ENCODE data around the gene KBTBD12. TPM values are rescaled to one million over a fixed set of nuclear protein-coding genes. Genes with fewer than 3 reads are reported as not detected.

The KBTBD12 gene
- total and polyA plus RNA-seq, 10 of the 15 experiments (the other 5 are each of a cell fraction or from before 2014, with no cell fraction given): 0.01 to 0.11 TPM; not detected in 8

DNA sequence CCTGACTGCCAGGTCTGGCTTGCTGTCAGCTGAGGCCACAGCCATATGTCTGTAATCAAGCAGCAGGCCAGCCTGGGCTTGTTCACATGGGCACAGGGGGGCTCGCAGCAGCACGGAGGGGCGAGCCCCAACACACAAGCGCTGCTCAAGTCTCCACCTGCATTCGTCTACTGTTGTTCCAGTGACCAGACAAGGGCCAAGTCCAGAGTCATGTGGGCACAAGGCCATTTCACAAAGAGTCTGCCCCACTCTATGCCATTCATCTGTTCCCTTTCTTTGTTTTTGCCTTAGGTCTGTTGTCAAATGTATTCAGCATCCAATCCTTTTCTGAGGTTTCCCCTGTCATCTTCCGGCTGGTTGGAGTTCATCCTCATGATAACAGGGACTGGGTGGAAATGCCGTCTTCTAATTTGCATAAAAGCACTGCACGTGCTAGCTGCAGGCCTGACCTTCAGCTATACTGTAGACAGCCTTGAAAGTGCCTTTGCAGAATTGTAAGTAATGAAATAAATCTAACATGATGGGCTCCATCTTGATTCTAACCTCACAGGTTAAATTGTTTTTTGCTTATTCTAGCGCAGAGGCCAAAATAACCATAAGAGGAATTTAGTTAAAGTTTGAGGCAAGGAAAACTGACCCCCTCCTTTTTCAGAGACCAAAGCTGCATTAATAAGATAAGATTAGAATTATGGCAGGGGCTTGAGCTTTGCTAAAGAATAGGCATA is 28.6 kb upstream of the KBTBD12 start:
- peaks cover 20% of the 10 kb centered on the region for H3K9me3 ChIP-seq (replicated peaks; ENCODE audit: control insufficient read depth, insufficient read depth, low read length)
- no peaks in the 10 kb centered on the region for H4K20me1 ChIP-seq (ENCODE audit: control insufficient read depth, insufficient read depth)
- no peak for TF ChIP-seq ATF7 (IDR thresholded peaks at IDR 0.05; ENCODE audit: low read depth)
- no peak for TF ChIP-seq CBX3 (IDR thresholded peaks at IDR 0.05; ENCODE audit: borderline replicate concordance, low read depth)
- no peak for TF ChIP-seq CHD4 (IDR thresholded peaks at IDR 0.05)
- TF ChIP-seq SMAD5 (IDR thresholded peaks at IDR 0.05; ENCODE audit: low read depth): no peak
- no peak for TF ChIP-seq KDM1A (IDR thresholded peaks at IDR 0.05; ENCODE audit: borderline replicate concordance)
- TF ChIP-seq SUZ12 (IDR thresholded peaks at IDR 0.05; ENCODE audit: unreplicated experiment): no peak
- TF ChIP-seq POLR2A (IDR thresholded peaks at IDR 0.05; ENCODE audit: low read depth, low read length): no peak
- TF ChIP-seq ZNF24 (IDR thresholded peaks at IDR 0.05): no peak
- TF ChIP-seq, protein P1, sequence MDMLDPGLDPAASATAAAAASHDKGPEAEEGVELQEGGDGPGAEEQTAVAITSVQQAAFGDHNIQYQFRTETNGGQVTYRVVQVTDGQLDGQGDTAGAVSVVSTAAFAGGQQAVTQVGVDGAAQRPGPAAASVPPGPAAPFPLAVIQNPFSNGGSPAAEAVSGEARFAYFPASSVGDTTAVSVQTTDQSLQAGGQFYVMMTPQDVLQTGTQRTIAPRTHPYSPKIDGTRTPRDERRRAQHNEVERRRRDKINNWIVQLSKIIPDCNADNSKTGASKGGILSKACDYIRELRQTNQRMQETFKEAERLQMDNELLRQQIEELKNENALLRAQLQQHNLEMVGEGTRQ (IDR thresholded peaks at IDR 0.05; ENCODE audit: borderline replicate concordance, low read depth, low read length): no peak
- no peak for TF ChIP-seq TARDBP (IDR thresholded peaks at IDR 0.05; ENCODE audit: borderline replicate concordance)
- TF ChIP-seq, protein P2, sequence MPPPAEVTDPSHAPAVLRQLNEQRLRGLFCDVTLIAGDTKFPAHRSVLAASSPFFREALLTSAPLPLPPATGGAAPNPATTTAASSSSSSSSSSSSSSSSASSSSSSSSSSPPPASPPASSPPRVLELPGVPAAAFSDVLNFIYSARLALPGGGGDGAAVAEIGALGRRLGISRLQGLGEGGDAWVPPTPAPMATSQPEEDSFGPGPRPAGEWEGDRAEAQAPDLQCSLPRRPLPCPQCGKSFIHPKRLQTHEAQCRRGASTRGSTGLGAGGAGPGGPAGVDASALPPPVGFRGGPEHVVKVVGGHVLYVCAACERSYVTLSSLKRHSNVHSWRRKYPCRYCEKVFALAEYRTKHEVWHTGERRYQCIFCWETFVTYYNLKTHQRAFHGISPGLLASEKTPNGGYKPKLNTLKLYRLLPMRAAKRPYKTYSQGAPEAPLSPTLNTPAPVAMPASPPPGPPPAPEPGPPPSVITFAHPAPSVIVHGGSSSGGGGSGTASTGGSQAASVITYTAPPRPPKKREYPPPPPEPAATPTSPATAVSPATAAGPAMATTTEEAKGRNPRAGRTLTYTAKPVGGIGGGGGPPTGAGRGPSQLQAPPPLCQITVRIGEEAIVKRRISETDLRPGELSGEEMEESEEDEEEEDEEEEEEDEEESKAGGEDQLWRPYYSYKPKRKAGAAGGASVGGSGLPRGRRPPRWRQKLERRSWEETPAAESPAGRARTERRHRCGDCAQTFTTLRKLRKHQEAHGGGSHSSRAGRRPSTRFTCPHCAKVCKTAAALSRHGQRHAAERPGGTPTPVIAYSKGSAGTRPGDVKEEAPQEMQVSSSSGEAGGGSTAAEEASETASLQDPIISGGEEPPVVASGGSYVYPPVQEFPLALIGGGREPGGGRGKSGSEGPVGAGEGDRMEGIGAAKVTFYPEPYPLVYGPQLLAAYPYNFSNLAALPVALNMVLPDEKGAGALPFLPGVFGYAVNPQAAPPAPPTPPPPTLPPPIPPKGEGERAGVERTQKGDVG (CRISPR knock-in tag; IDR thresholded peaks at IDR 0.05): no peak
- no peak for TF ChIP-seq TCF12 (IDR thresholded peaks at IDR 0.05; ENCODE audit: low read depth, low read length)
- TF ChIP-seq BHLHE40 (IDR thresholded peaks at IDR 0.05; ENCODE audit: borderline replicate concordance in 1 of 2, low read depth in 2 of 2, low read length in 1 of 2): no peak
- no peak for TF ChIP-seq NFYA (IDR thresholded peaks at IDR 0.05; ENCODE audit: borderline replicate concordance, low read depth, low read length)
- TF ChIP-seq NFIC (IDR thresholded peaks at IDR 0.05; ENCODE audit: low read depth, low read length): no peak
- TF ChIP-seq CHD2 (IDR thresholded peaks at IDR 0.05; ENCODE audit: borderline replicate concordance, low read depth, low read length): no peak
- POLR2A ChIA-PET: no interaction called here
- H3K9ac ChIP-seq (ENCODE audit: control insufficient read depth, insufficient read depth, low read length): no peak overlapping the region
- RAD21 ChIA-PET (ENCODE audit: unreplicated experiment): interaction anchor here (1.3 kb wide), 1 partner anchor 253 kb away, joined by 3 read pairs; no protein-coding TSS in a partner anchor
- intact Hi-C loops (cut with micrococcal nuclease; ENCODE audit: unreplicated experiment) (no loop called here), in situ Hi-C loops (cut with MboI) (no loop called here)
- no peaks in the 10 kb centered on the region for H3K36me3 ChIP-seq (ENCODE audit: control insufficient read depth in 2 of 2, insufficient read depth in 2 of 2, low read length in 1 of 2)
- no peak overlapping the region for H3K4me3 ChIP-seq
- SMC1A ChIA-PET (ENCODE audit: uncharacterized antibody, unreplicated experiment): interaction anchor here (1.8 kb wide), 1 partner anchor 75 kb away, joined by 5 read pairs; no protein-coding TSS in a partner anchor
- ATAC-seq (no peak), DNase-seq (ENCODE audit: low read depth, low spot score) (no peak), FAIRE-seq (no peak)
- peaks cover 3% of the 10 kb centered on the region; the same call in 1 of the 2 replicates for H3K4me1 ChIP-seq (ENCODE audit: control insufficient read depth, insufficient read depth, low read length)
- no peak overlapping the region for H3K27ac ChIP-seq (ENCODE audit: control insufficient read depth, insufficient read depth)
- no TSS peak for BruUV-seq (replicated peaks)
- no peak overlapping the region for H2AFZ ChIP-seq (ENCODE audit: control insufficient read depth, low read depth, low read length)
- H3K79me2 ChIP-seq (ENCODE audit: control insufficient read depth, insufficient read depth, low read length): no peaks in the 10 kb centered on the region
- CTCF ChIA-PET: interaction anchor here (1.3 kb wide), 1 partner anchor 74 kb away, joined by 3 read pairs; no protein-coding TSS in a partner anchor
- WGBS (ENCODE audit: insufficient coverage, insufficient replicate concordance, low lambda C conversion rate, missing lambda C conversion rate): 72% methylated on average over 9 of the region's 9 CpGs
- H3K27me3 ChIP-seq (replicated peaks in 1 of 2; ENCODE audit: control insufficient read depth in 2 of 2, insufficient read depth in 2 of 2, low read length in 1 of 2): no peaks in the 10 kb centered on the region
- H3K4me2 ChIP-seq (ENCODE audit: control insufficient read depth, insufficient read depth): no peak overlapping the region

Measured in GM12878 (cell line).